Measurements from ENCODE around the gene FHDC1. TPM values are rescaled to one million over a fixed set of nuclear protein-coding genes. Genes with fewer than 3 reads are reported as not detected.

The FHDC1 gene
- total RNA-seq, 1 experiment from 2014 or later = 18.1 TPM

GRCh38 chr4:152903658-152904057 lies 32.5 kb upstream of the FHDC1 start (continued):
- TF ChIP-seq ZNF396 (CRISPR knock-in tag; IDR thresholded peaks at IDR 0.05; ENCODE audit: borderline replicate concordance) (no peak), ZNF121 (CRISPR knock-in tag; IDR thresholded peaks at IDR 0.05) (no peak), IRF1 (CRISPR knock-in tag; IDR thresholded peaks at IDR 0.05) (no peak), MXD4 (CRISPR knock-in tag; IDR thresholded peaks at IDR 0.05; ENCODE audit: borderline replicate concordance) (no peak), FOXP4 (CRISPR knock-in tag; IDR thresholded peaks at IDR 0.05) (no peak)

- 0 out of 2 replicates have a peak, but pooled peaks cover 6% of the 10 kb centered on the region for H3K36me3 Mint-ChIP-seq
- no peak for ATAC-seq
- 0 out of 2 replicates have a peak, but pooled peaks cover 4% of the 10 kb centered on the region for H3K4me1 Mint-ChIP-seq
Measured at GRCh38 chr4:152909901-152910300, 26.2 kb upstream of the FHDC1 start.

More at GRCh38 chr4:152909901-152910300, 26.2 kb upstream of the FHDC1 start:
- TF ChIP-seq KAT7 (CRISPR knock-in tag; IDR thresholded peaks at IDR 0.05; ENCODE audit: borderline replicate concordance) = no peak
- TF ChIP-seq PRDM15 (CRISPR knock-in tag; IDR thresholded peaks at IDR 0.05) = no peak
- TF ChIP-seq E2F1 (CRISPR knock-in tag; IDR thresholded peaks at IDR 0.05) = no peak
- TF ChIP-seq JAZF1 (CRISPR knock-in tag; IDR thresholded peaks at IDR 0.05) = no peak
- no peak for TF ChIP-seq TCF7 (CRISPR knock-in tag; IDR thresholded peaks at IDR 0.05; ENCODE audit: low read depth)
- no peak for TF ChIP-seq TEAD4 (CRISPR knock-in tag; IDR thresholded peaks at IDR 0.05)
- TF ChIP-seq ZNF423 (CRISPR knock-in tag; IDR thresholded peaks at IDR 0.05) = no peak
- TF ChIP-seq AFF4 (CRISPR knock-in tag; IDR thresholded peaks at IDR 0.05; ENCODE audit: borderline replicate concordance) = no peak
- TF ChIP-seq ZMAT4 (CRISPR knock-in tag; IDR thresholded peaks at IDR 0.05) = no peak
- no peak for TF ChIP-seq FOXP4 (CRISPR knock-in tag; IDR thresholded peaks at IDR 0.05)
- Mint-ChIP-seq H3K27ac (no peak overlapping the region), H3K9me3 (no peaks in the 10 kb centered on the region), H3K27me3 (ENCODE audit: low read depth) (no peaks in the 10 kb centered on the region), H3K4me3 (no peak overlapping the region)
- CTCF ChIA-PET = interaction anchor here (1.4 kb wide), 1 partner anchor 26 kb away, joined by 4 read pairs; the partner anchor contains the start of gene FHDC1
- POLR2A ChIA-PET = interaction anchor here (0.6 kb wide), 1 partner anchor 30 kb away, joined by 5 read pairs; no protein-coding TSS in a partner anchor
- DNase-seq (ENCODE audit: low spot score) = no peak

Measured in WTC11 (cell line).